ENCODE data around the gene MYBPC3.

Gene MYBPC3

GRCh38 chr11:47332791-47333525 is 19.5 kb downstream of the MYBPC3 start:
- no peak for DNase-seq (ENCODE audit: extremely low read depth, insufficient read length)
- no peaks in the 10 kb centered on the region for H3K27me3 ChIP-seq (replicated peaks; ENCODE audit: control insufficient read depth, insufficient read depth, low read length)
- no peak for TF ChIP-seq CTCF (IDR thresholded peaks at IDR 0.05; ENCODE audit: insufficient read depth, low read length, poor library complexity, severe bottlenecking)
- peaks cover 9% of the 10 kb centered on the region for H3K36me3 ChIP-seq (ENCODE audit: control insufficient read depth, insufficient read depth, low read length)
- H3K4me3 ChIP-seq (replicated peaks; ENCODE audit: low read depth, low read length) = no peak overlapping the region

DNA sequence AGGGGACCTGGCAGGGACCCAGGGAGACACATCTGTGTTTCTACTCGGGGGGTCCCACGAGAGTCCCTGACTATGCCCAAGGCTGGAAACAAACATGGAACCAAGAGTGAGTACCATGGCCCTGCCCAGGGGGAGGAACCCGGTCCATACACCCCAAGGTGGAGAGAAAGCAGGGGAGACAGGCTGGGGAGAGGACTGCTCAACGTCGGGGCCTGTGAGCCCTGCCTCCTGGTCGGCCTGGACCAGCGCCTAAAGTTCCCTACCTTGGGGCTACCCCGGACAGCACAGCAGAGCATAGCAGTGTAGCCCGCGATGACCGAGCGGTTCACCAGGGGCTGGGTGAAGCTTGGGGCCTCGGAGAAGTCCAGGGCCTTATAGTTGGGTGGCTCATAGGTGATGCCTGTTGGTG is 20.2 kb downstream of the MYBPC3 start:
- no peak for TF ChIP-seq CTCF (IDR thresholded peaks at IDR 0.05; ENCODE audit: insufficient read depth, low read length, poor library complexity, severe bottlenecking)
- Histone ChIP-seq H3K27me3 (replicated peaks; ENCODE audit: control insufficient read depth, insufficient read depth, low read length) (no peaks in the 10 kb centered on the region), H3K36me3 (ENCODE audit: control insufficient read depth, insufficient read depth, low read length) (peaks cover 11% of the 10 kb centered on the region), H3K4me3 (replicated peaks; ENCODE audit: low read depth, low read length) (no peak overlapping the region)
- DNase-seq (ENCODE audit: extremely low read depth, insufficient read length) = no peak

- no peak for TF ChIP-seq CTCF (IDR thresholded peaks at IDR 0.05; ENCODE audit: insufficient read depth, low read length, poor library complexity, severe bottlenecking)
- no peak for DNase-seq (ENCODE audit: extremely low read depth, insufficient read length)
- no peaks in the 10 kb centered on the region for H3K27me3 ChIP-seq (replicated peaks; ENCODE audit: control insufficient read depth, insufficient read depth, low read length)
- peaks cover 17% of the 10 kb centered on the region for H3K36me3 ChIP-seq (ENCODE audit: control insufficient read depth, insufficient read depth, low read length)
- no peak overlapping the region for H3K4me3 ChIP-seq (replicated peaks; ENCODE audit: low read depth, low read length)
Observed at GRCh38 chr11:47331454-47332302, 20.8 kb downstream of the MYBPC3 start.

DNA sequence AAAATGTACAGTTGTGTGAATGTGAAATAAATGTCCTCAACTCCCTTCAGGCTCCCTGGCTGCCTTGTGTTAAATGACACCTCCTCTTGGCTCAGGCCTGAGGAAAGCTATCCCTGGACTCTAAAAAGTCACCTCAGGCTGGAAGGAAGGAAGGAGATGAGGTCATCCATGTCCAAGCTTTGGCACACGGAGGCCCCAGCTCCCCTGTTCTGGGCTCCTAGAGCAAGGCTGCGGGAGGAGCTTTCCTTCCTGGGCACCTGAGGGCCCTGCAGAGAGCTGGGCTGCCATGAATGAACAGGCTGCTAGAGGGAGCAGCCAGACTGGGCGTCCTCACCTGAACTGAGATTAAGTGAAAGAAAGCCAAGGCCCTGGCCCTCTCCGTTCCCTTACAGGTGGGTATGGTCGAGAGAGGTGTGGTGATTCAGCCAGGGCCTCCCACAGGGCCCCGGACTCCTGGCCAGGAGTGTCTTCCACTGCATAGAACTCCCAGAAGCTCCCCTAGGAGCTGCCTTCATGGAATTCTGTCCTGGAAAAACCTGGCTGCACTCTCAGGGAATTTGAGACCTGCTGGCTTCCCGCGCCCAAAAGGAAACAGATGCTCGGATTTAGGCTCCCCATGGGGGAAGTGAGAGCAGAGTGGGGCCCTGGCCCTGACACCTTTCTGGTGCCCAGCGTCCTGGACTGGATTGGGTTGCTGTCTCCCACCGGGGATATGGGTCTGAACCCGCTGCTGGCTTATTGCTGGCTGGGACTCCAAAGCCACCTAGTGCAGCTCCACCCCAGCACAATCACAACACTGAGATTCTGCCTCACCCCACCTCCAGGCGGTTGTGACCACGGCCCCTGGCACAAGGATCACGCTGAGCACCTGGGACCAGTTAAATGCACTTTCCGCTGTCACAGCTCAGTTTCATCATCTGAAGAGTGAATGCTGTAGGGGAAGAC is 22.2 kb downstream of the MYBPC3 start:
- Histone ChIP-seq H3K4me3 (replicated peaks; ENCODE audit: low read depth, low read length) (no peak overlapping the region), H3K27me3 (replicated peaks; ENCODE audit: control insufficient read depth, insufficient read depth, low read length) (no peaks in the 10 kb centered on the region), H3K36me3 (ENCODE audit: control insufficient read depth, insufficient read depth, low read length) (peaks cover 25% of the 10 kb centered on the region)
- DNase-seq (ENCODE audit: extremely low read depth, insufficient read length) = no peak
- no peak for TF ChIP-seq CTCF (IDR thresholded peaks at IDR 0.05; ENCODE audit: insufficient read depth, low read length, poor library complexity, severe bottlenecking)

DNA sequence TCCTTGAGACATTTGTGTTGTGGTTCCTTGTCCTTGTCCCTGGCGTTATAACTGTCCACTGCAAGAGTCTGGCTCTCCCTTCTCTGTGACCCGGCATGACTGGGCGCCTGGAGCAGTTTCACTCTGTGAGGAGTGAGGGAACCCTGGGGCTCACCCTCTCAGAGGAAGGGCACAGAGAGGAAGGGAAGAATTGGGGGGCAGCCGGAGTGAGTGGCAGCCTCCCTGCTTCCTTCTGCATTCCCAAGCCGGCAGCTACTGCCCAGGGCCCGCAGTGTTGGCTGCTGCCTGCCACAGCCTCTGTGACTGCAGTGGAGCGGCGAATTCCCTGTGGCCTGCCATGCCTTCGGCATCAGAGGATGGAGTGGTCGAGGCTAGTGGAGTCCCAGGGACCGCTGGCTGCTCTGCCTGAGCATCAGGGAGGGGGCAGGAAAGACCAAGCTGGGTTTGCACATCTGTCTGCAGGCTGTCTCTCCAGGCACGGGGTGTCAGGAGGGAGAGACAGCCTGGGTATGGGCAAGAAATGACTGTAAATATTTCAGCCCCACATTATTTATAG is 23.0 kb downstream of the MYBPC3 start:
- Histone ChIP-seq H3K36me3 (ENCODE audit: control insufficient read depth, insufficient read depth, low read length) (peaks cover 26% of the 10 kb centered on the region), H3K27me3 (replicated peaks; ENCODE audit: control insufficient read depth, insufficient read depth, low read length) (no peaks in the 10 kb centered on the region), H3K4me3 (replicated peaks; ENCODE audit: low read depth, low read length) (no peak overlapping the region)
- DNase-seq (ENCODE audit: extremely low read depth, insufficient read length) = no peak
- TF ChIP-seq CTCF (IDR thresholded peaks at IDR 0.05; ENCODE audit: insufficient read depth, low read length, poor library complexity, severe bottlenecking) = no peak
